Osteocyte (in vitro differentiated cells): ENCODE results near the gene TRDN. TPM values are rescaled to one million over a fixed set of nuclear protein-coding genes. Genes with fewer than 3 reads are reported as not detected.
"Not testable (repeated sequence)": the region's sequence is repeated elsewhere in the genome, so short reads cannot be mapped to it uniquely, and the experiment has no call there.

ENCODE experiments used
- DNase-seq: peaks from one replicate; pipeline ENCODE4 v3.0.0; 2021; ENCODE audit warnings: mixed read lengths; ENCODE audit not compliant: unreplicated experiment; ENCODE audit errors: extremely low spot score
- H3K27ac Mint-ChIP-seq: one replicate; pipeline ENCODE4 v1.8.0; 2021; ENCODE audit warnings: mild to moderate bottlenecking, mixed read lengths; ENCODE audit not compliant: unreplicated experiment
- H3K27me3 Mint-ChIP-seq: one replicate; pipeline ENCODE4 v1.8.0; 2021; ENCODE audit warnings: mixed read lengths; ENCODE audit not compliant: unreplicated experiment
- H3K36me3 Mint-ChIP-seq: one replicate; pipeline ENCODE4 v1.8.0; 2021; ENCODE audit warnings: mixed read lengths; ENCODE audit not compliant: unreplicated experiment
- H3K4me1 Mint-ChIP-seq: one replicate; pipeline ENCODE4 v1.8.0; 2021; ENCODE audit warnings: mixed read lengths; ENCODE audit not compliant: unreplicated experiment
- H3K4me3 Mint-ChIP-seq: one replicate; pipeline ENCODE4 v1.8.0; 2021; ENCODE audit warnings: mild to moderate bottlenecking, moderate library complexity, mixed read lengths; ENCODE audit not compliant: unreplicated experiment
- H3K9me3 Mint-ChIP-seq: one replicate; pipeline ENCODE4 v1.8.0; 2021; ENCODE audit warnings: mixed read lengths; ENCODE audit not compliant: unreplicated experiment
- total RNA-seq: library from RNA; stranded (reverse); gene quantifications from 2 replicates; pipeline ENCODE4 v1.2.1, GENCODE V29; 2021
- TF ChIP-seq, protein P1 (sequence below): fragments of 200-600 bp; sonication (generic); IDR thresholded peaks from 2 replicates; pipeline ENCODE4 v1.5.0; 2021; ENCODE audit warnings: antibody characterized with exemption, mild to moderate bottlenecking, moderate library complexity

The TRDN gene
- total RNA-seq, 1 donor from 2014 or later, result not detected

DNA sequence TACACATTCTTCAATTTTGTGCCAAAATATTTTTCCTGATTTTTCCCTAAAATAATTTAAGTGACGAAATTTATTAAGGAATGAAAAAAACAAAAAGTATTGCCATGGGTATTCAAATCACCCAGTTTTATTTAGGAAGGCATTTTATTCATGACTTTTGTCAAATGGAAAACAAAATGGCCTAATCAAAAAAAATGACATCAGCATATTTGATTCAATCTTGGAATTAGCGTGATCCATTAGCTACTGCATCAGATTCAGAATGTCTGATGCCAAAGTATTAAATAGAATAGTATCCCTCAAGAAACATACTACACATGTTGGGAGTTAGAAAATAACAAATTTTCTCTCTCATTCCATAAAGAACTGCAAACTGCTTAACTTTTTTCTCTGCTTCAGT, 129.2 kb downstream of the TRDN start:
- H3K27ac Mint-ChIP-seq, result no peak overlapping the region
- peaks cover 8% of the 10 kb centered on the region for H3K27me3 Mint-ChIP-seq
- no peak for DNase-seq
- TF ChIP-seq, protein P1, sequence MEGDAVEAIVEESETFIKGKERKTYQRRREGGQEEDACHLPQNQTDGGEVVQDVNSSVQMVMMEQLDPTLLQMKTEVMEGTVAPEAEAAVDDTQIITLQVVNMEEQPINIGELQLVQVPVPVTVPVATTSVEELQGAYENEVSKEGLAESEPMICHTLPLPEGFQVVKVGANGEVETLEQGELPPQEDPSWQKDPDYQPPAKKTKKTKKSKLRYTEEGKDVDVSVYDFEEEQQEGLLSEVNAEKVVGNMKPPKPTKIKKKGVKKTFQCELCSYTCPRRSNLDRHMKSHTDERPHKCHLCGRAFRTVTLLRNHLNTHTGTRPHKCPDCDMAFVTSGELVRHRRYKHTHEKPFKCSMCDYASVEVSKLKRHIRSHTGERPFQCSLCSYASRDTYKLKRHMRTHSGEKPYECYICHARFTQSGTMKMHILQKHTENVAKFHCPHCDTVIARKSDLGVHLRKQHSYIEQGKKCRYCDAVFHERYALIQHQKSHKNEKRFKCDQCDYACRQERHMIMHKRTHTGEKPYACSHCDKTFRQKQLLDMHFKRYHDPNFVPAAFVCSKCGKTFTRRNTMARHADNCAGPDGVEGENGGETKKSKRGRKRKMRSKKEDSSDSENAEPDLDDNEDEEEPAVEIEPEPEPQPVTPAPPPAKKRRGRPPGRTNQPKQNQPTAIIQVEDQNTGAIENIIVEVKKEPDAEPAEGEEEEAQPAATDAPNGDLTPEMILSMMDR, result no peak
- H3K4me3 Mint-ChIP-seq, result no peak overlapping the region
- H3K4me1 Mint-ChIP-seq, result no peaks in the 10 kb centered on the region
- no peaks in the 10 kb centered on the region for H3K9me3 Mint-ChIP-seq
- H3K36me3 Mint-ChIP-seq, result no peaks in the 10 kb centered on the region

DNA sequence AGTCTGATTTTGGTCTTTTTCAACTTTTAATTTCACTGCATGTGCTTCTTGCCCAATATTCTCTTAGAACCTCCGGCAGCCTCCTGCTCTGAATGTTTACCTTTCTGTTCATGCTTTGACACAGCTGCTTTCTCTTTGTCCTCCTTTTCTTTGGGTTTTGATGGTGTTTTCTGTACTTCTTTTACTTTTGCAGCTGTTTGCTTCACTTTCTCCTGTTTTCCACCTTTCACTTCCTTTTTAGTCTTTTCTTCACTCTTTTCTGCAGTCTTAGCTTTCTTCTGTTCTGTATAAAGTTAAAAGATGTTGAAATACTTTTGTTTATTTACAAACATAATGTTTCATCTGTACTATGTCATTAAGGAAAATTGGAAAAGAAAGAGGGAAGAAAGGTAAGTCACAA, 133.1 kb downstream of the TRDN start:
- H3K4me3 Mint-ChIP-seq, result no peak overlapping the region
- H3K9me3 Mint-ChIP-seq, result no peaks in the 10 kb centered on the region
- no peaks in the 10 kb centered on the region for H3K4me1 Mint-ChIP-seq
- TF ChIP-seq, protein P1, result no peak
- H3K36me3 Mint-ChIP-seq, result no peaks in the 10 kb centered on the region
- H3K27ac Mint-ChIP-seq, result no peak overlapping the region
- H3K27me3 Mint-ChIP-seq, result peaks cover 8% of the 10 kb centered on the region
- no peak for DNase-seq

DNA sequence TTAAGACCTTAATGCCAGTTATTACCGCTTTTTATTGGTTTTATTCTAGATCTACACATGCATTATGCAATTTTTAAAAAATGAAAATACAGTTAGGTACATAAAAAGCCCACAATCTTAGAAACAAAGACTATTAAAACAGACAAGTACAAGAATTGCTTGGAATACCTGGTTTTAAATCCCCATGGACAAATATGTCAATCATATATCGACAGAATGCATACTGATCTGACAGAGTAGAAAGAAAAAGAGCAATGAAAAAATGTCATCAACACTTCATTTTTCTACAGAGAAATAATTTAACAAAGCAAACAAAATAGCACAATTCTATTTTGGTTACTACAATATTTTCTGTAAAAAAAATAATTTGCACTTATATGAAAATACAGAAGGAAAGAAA, 139.7 kb downstream of the TRDN start:
- DNase-seq, result no peak
- Mint-ChIP-seq H3K4me3 (no peak overlapping the region), H3K36me3 (no peaks in the 10 kb centered on the region), H3K9me3 (no peaks in the 10 kb centered on the region), H3K27me3 (peaks cover 15% of the 10 kb centered on the region), H3K4me1 (no peaks in the 10 kb centered on the region), H3K27ac (no peak overlapping the region)
- TF ChIP-seq, protein P1, result no peak

DNA sequence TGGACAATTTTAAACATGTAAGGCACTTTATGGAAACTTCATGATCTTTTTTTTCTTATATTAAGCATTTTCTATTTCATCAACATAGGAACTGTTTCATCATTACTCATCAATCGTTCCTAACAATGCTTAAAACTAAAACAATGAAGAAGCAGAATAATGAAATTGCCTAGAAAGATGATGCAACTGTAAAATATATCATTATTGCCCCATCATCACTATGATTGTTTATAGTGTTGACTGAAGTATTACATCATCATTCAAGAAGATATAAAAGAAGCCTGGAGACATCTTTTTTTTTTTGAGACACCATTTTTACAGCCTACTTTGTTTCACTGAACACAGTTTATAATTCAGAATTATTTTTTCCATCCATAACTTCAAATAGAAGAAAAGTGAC, 147.2 kb downstream of the TRDN start:
- Mint-ChIP-seq H3K4me3 (no peak overlapping the region), H3K27ac (no peak overlapping the region), H3K36me3 (no peaks in the 10 kb centered on the region), H3K4me1 (no peaks in the 10 kb centered on the region), H3K27me3 (peaks cover 32% of the 10 kb centered on the region), H3K9me3 (no peaks in the 10 kb centered on the region)
- TF ChIP-seq, protein P1, result no peak
- no peak for DNase-seq

DNA sequence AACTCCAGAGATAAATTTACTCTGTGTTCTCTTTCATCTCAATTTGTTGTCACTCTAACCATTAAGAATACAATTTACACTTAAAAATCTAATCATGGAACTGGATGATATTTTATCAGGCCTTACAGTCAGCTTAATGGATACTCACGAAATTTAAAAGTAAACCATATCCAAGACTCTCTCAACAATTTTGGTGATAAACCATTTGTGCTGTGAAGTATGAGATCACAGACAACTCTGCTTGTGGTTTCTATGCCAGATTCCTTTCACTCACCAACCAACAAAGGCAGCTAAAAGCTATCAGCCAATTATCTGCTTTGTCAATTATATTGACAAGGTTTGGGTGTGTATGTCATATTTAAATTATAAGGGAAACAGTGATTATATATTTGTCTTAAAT, 155.8 kb downstream of the TRDN start:
- no peaks in the 10 kb centered on the region for H3K36me3 Mint-ChIP-seq
- H3K4me1 Mint-ChIP-seq, result no peaks in the 10 kb centered on the region
- H3K4me3 Mint-ChIP-seq, result no peak overlapping the region
- H3K27ac Mint-ChIP-seq, result no peak overlapping the region
- no peak for DNase-seq
- no peaks in the 10 kb centered on the region for H3K9me3 Mint-ChIP-seq
- H3K27me3 Mint-ChIP-seq, result peaks cover 3% of the 10 kb centered on the region
- TF ChIP-seq, protein P1, result no peak

DNA sequence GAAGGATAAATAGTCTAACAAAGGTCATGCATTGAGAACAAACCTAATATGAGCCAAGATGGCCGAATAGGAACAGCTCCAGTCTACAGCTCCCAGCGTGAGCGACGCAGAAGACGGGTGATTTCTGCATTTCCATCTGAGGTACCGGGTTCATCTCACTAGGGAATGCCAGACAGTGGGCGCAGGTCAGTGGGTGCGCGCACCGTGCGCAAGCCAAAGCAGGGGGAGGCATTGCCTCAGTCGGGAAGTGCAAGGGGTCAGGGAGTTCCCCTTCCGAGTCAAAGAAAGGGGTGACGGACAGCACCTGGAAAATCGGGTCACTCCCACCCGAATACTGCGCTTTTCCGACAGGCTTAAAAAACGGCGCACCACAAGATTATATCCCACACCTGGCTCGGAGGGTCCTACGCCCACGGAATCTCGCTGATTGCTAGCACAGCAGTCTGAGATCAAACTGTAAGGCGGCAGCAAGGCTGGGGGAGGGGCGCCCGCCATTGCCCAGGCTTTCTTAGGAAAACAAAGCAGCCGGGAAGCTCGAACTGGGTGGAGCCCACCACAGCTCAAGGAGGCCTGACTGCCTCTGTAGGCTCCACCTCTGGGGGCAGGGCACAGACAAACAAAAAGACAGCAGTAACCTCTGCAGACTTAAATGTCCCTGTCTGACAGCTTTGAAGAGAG, 164.6 kb downstream of the TRDN start:
- not testable (repeated sequence) for H3K4me3 Mint-ChIP-seq, H3K36me3 Mint-ChIP-seq, H3K9me3 Mint-ChIP-seq, H3K27ac Mint-ChIP-seq, H3K4me1 Mint-ChIP-seq, DNase-seq
- peaks cover 14% of the 10 kb centered on the region for H3K27me3 Mint-ChIP-seq
